A673 (cell line): ENCODE measurements around the gene C10orf88.

Experiments
- CTCF ChIP-seq: fragments of 300-800, 200-600 bp; sonication (generic); conservative IDR thresholded peaks from 2 replicates; pipeline ENCODE4 v1.5.1; 2017; ENCODE audit warnings: low read depth, mild to moderate bottlenecking, antibody characterized with exemption, low read length, moderate library complexity, mixed read lengths
- EZH2 ChIP-seq: fragments of 200-600 bp; sonication (generic); IDR thresholded peaks from 2 replicates; pipeline ENCODE4 v1.6.1; 2017; ENCODE audit warnings: borderline replicate concordance, low read depth, mild to moderate bottlenecking, mixed read lengths, antibody characterized with exemption, low read length; ENCODE audit not compliant: poor library complexity, severe bottlenecking

- TF ChIP-seq CTCF = no peak
- TF ChIP-seq EZH2 = no peak
Measured at GRCh38 chr10:122974543-122975064, 20.6 kb upstream of the C10orf88 start.
